HCT116 (cell line): ENCODE data around the gene SHROOM1. TPM values are rescaled to one million over a fixed set of nuclear protein-coding genes. Genes with fewer than 3 reads are reported as not detected.

Experiments
- ATAC-seq: fragments of 200-7000 bp; cut with Tn5 transposase; 2 replicates; pipeline ENCODE4 v1.9.1; 2020; ENCODE audit warnings: mild to moderate bottlenecking, moderate library complexity
- Bru-seq: library from RNA; stranded (reverse); fragments of 400-500 nt; gene quantifications from one replicate; lab custom pipeline; 2021; lab: Mats Ljungman, UMichigan
- BruChase-seq, 2 experiments: library from RNA; stranded (reverse); fragments of 400-500 nt; gene quantifications; one replicate each; lab custom pipeline; 2021; lab: Mats Ljungman, UMichigan
- BruUV-seq: library from RNA; stranded (reverse); fragments of 400-500 nt; replicated peaks from 2 replicates; lab custom pipeline; 2021; lab: Mats Ljungman, UMichigan
- CTCF ChIA-PET: fragments of 300-600 bp; sonication (Branson Sonifier 250); formaldehyde crosslinking; loops from one replicate; lab custom pipeline; 2021; ENCODE audit warnings: antibody characterized with exemption; lab: Charles Lee
- POLR2A ChIA-PET: fragments of 300-600, 350-600 bp; sonication (Branson Sonifier 250); formaldehyde crosslinking; loops from one replicate; lab custom pipeline; 2021; ENCODE audit warnings: antibody characterized with exemption; lab: Charles Lee
- RAD21 ChIA-PET, 2 experiments: fragments of 300-600 bp; sonication (Branson Sonifier 250); formaldehyde crosslinking; loops; one replicate each; lab custom pipeline; 2023; ENCODE audit warnings: low total read pairs in 2 of 2; ENCODE audit not compliant: uncharacterized antibody in 2 of 2, unreplicated experiment in 2 of 2, low non-redundant PET in 1 of 2; lab: Charles Lee
- DNase-seq: peaks from one replicate; pipeline ENCODE4 v3.0.0-alpha.2; 2010; ENCODE audit warnings: low read depth, low spot score
- H2AFZ ChIP-seq: fragments of 200-600 bp; shearing (Covaris generic), sonication (generic); 2 replicates; pipeline ENCODE4 v1.6.1; 2017; ENCODE audit warnings: low read depth, mixed run types, mixed read lengths, antibody characterized with exemption, low read length; ENCODE audit not compliant: poor library complexity, severe bottlenecking
- H3K27ac ChIP-seq: 2 replicates; pipeline ENCODE4 v1.5.1; 2012; ENCODE audit warnings: low read depth, low read length
- H3K27me3 ChIP-seq: fragments of 200-600 bp; sonication (generic); 2 replicates; pipeline ENCODE4 v1.6.1; 2016; ENCODE audit warnings: mixed run types, low read length, mixed read lengths; ENCODE audit not compliant: insufficient read depth
- H3K36me3 ChIP-seq, 2 experiments: fragments of 200-500 bp in 1 of 2; fragments of 200-600 bp in 1 of 2; sonication (Bioruptor generic) in 1 of 2; sonication (generic) in 1 of 2; 2 replicates each; pipeline versions ENCODE4 v1.5.1 to v1.6.1; 2014 to 2016; ENCODE audit warnings: low read length in 2 of 2, inconsistent platforms in 1 of 2, mixed read lengths in 1 of 2, mixed run types in 1 of 2; ENCODE audit not compliant: insufficient read depth in 2 of 2, control insufficient read depth in 1 of 2
- H3K4me1 ChIP-seq, 2 experiments: fragments of 200-600 bp in 1 of 2; sonication (generic) in 1 of 2; 2 replicates each; pipeline versions ENCODE4 v1.5.1 to v1.6.1; 2012 to 2017; ENCODE audit warnings: low read length in 2 of 2, inconsistent platforms in 1 of 2, mild to moderate bottlenecking in 1 of 2, mixed read lengths in 1 of 2, mixed run types in 1 of 2, moderate library complexity in 1 of 2; ENCODE audit not compliant: insufficient read depth in 2 of 2, control insufficient read depth in 1 of 2
- H3K4me2 ChIP-seq: fragments of 200-600 bp; sonication (generic); 2 replicates; pipeline ENCODE4 v1.6.1; 2017; ENCODE audit warnings: mixed run types, low read length, mixed read lengths
- H3K4me3 ChIP-seq, 2 experiments: fragments of 200-600 bp in 1 of 2; sonication (generic) in 1 of 2; replicated peaks in 1 of 2; 2 replicates each; pipeline ENCODE4 v1.5.1; 2011 to 2016; ENCODE audit warnings: low read length in 2 of 2, control low read depth in 1 of 2, low read depth in 1 of 2, mild to moderate bottlenecking in 1 of 2, mixed read lengths in 1 of 2, mixed run types in 1 of 2
- H3K79me2 ChIP-seq: fragments of 200-600 bp; sonication (generic); 2 replicates; pipeline ENCODE4 v1.6.1; 2017; ENCODE audit warnings: mild to moderate bottlenecking, mixed run types, low read length, moderate library complexity, mixed read lengths; ENCODE audit not compliant: insufficient read depth
- H3K9ac ChIP-seq: fragments of 200-600 bp; sonication (generic); 2 replicates; pipeline ENCODE4 v1.6.1; 2016; ENCODE audit warnings: low read length, mixed read lengths
- H3K9me2 ChIP-seq: fragments of 200-600 bp; sonication (generic), shearing (Covaris generic); 2 replicates; pipeline ENCODE4 v1.6.1; 2017; ENCODE audit warnings: mixed run types, mild to moderate bottlenecking, moderate library complexity; ENCODE audit not compliant: insufficient read depth
- H3K9me3 ChIP-seq, 2 experiments: fragments of 200-500 bp in 1 of 2; fragments of 200-600 bp in 1 of 2; sonication (Bioruptor generic) in 1 of 2; sonication (generic) in 1 of 2; 2 replicates each; pipeline ENCODE4 v1.6.1; 2014 to 2017; ENCODE audit warnings: low read length in 2 of 2, mixed read lengths in 2 of 2, inconsistent platforms in 1 of 2, low read depth in 1 of 2, mild to moderate bottlenecking in 1 of 2, mixed run types in 1 of 2, moderate library complexity in 1 of 2; ENCODE audit not compliant: control insufficient read depth in 1 of 2, insufficient read depth in 1 of 2
- H4K20me1 ChIP-seq: fragments of 200-600 bp; sonication (generic), shearing (Covaris generic); 2 replicates; pipeline ENCODE4 v1.6.1; 2017; ENCODE audit warnings: mixed run types, mild to moderate bottlenecking, moderate library complexity; ENCODE audit not compliant: insufficient read depth
- CBX3 ChIP-seq: IDR thresholded peaks from 2 replicates; pipeline ENCODE4 v1.6.1; 2012; ENCODE audit warnings: low read depth
- CEBPB ChIP-seq: IDR thresholded peaks from 2 replicates; pipeline ENCODE4 v1.6.1; 2012; ENCODE audit warnings: low read depth
- CTCF ChIP-seq, 3 experiments: fragments of 200-600 bp in 1 of 3; sonication (generic) in 1 of 3; IDR thresholded peaks in 2 of 3; conservative IDR thresholded peaks in 1 of 3; 2 replicates each; pipeline ENCODE4 v1.5.1; 2012 to 2017; ENCODE audit warnings: low read depth in 2 of 3, low read length in 2 of 3, antibody characterized with exemption in 1 of 3, borderline replicate concordance in 1 of 3, control low read depth in 1 of 3, mild to moderate bottlenecking in 1 of 3, mixed read lengths in 1 of 3, mixed run types in 1 of 3, moderate library complexity in 1 of 3; ENCODE audit not compliant: insufficient read depth in 1 of 3
- EGR1 ChIP-seq: IDR thresholded peaks from 2 replicates; pipeline ENCODE4 v1.6.1; 2012; ENCODE audit warnings: low read depth
- FOSL1 ChIP-seq: IDR thresholded peaks from 2 replicates; pipeline ENCODE4 v1.6.1; 2012; ENCODE audit warnings: low read depth
- JUND ChIP-seq: IDR thresholded peaks from 2 replicates; pipeline ENCODE4 v1.6.1; 2012
- POLR2A ChIP-seq: IDR thresholded peaks from 2 replicates; pipeline ENCODE4 v1.7.0; 2011; ENCODE audit warnings: borderline replicate concordance; ENCODE audit not compliant: insufficient read depth, insufficient read length; ENCODE audit errors: extremely low read depth
- POLR2AphosphoS5 ChIP-seq: IDR thresholded peaks from 2 replicates; pipeline ENCODE4 v1.6.1; 2011; ENCODE audit warnings: mild to moderate bottlenecking, low read depth, low read length, moderate library complexity
- RAD21 ChIP-seq: IDR thresholded peaks from 2 replicates; pipeline ENCODE4 v1.6.1; 2012; ENCODE audit warnings: low read depth, mild to moderate bottlenecking
- REST ChIP-seq: IDR thresholded peaks from 2 replicates; pipeline ENCODE4 v1.6.1; 2012; ENCODE audit warnings: low read depth
- SIN3A ChIP-seq: IDR thresholded peaks from 2 replicates; pipeline ENCODE4 v1.6.1; 2012; ENCODE audit warnings: low read depth
- SP1 ChIP-seq: IDR thresholded peaks from 2 replicates; pipeline ENCODE4 v1.6.1; 2012; ENCODE audit warnings: low read depth
- SRF ChIP-seq: IDR thresholded peaks from 2 replicates; pipeline ENCODE4 v1.6.1; 2012; ENCODE audit warnings: low read depth
- TCF7L2 ChIP-seq: IDR thresholded peaks from 2 replicates; pipeline ENCODE4 v1.7.0; 2011; ENCODE audit warnings: borderline replicate concordance, inconsistent platforms; ENCODE audit not compliant: insufficient read depth, insufficient read length; ENCODE audit errors: extremely low read depth
- ZFX ChIP-seq: fragments of 450-650 bp; IDR thresholded peaks from 2 replicates; pipeline ENCODE4 v1.6.1; 2017
- ZNF274 ChIP-seq: fragments of 200-500 bp; sonication (Bioruptor generic); IDR thresholded peaks from 2 replicates; pipeline ENCODE4 v1.6.1; 2014; ENCODE audit warnings: mild to moderate bottlenecking, low read depth, low read length, inconsistent platforms
- intact Hi-C: fragments of 100-400 bp; cut with micrococcal nuclease; formaldehyde crosslinking; loops from 2 replicates; pipeline ENCODE4 v1.10.0; 2022
- long read RNA-seq: library from polyadenylated mRNA; unstranded; transcript quantifications from one replicate; pipeline ENCODE4 v2.0.0, GENCODE V29; 2021; ENCODE audit not compliant: unreplicated experiment
- polyA plus RNA-seq: library from polyadenylated mRNA; unstranded; fragments of >200 nt; gene quantifications from 2 replicates; pipeline ENCODE4 v1.2.1, GENCODE V29; 2012; ENCODE audit warnings: missing spikeins
- total RNA-seq: library from RNA; stranded (reverse); gene quantifications from one replicate; pipeline ENCODE4 v1.2.1, GENCODE V29; 2021; ENCODE audit not compliant: unreplicated experiment
- TF ChIP-seq, protein P1 (sequence below): IDR thresholded peaks from 2 replicates; pipeline ENCODE4 v1.6.1; 2011; ENCODE audit warnings: mild to moderate bottlenecking, low read length, moderate library complexity; ENCODE audit not compliant: insufficient replicate concordance; ENCODE audit errors: extremely low read depth
- TF ChIP-seq, protein P2 (sequence below): IDR thresholded peaks from 2 replicates; pipeline ENCODE4 v1.6.1; 2012

SHROOM1 gene
- total RNA-seq (9.5 TPM), Bru-seq, nascent RNA (percentile 55 among the genes with signal in this experiment), BruChase-seq, experiment 1, labeled RNA remaining after a 6-hour chase (percentile 55 among the genes with signal in this experiment), BruChase-seq, experiment 2, labeled RNA remaining after a 2-hour chase (percentile 63 among the genes with signal in this experiment)
- polyA plus RNA-seq, result 5.0 and 5.6 TPM in 2 replicates
- long read RNA-seq, partial matches to known transcripts, result 16 of 30 reads
- long read RNA-seq, other reads (novel, unspliced or antisense), result 14 of 30 reads

- POLR2A ChIA-PET, result interaction anchor here (1.7 kb wide), 1 partner anchor 35 kb away, joined by 5 read pairs; the partner anchor contains the start of genes GDF9 and UQCRQ
- DNase-seq (peak; percentile 44), ATAC-seq (peak; percentile 86)
- H4K20me1 ChIP-seq, result no peaks in the 10 kb centered on the region
- peak within 1 kb of the TSS; percentile 75 for H3K27ac ChIP-seq
- CTCF ChIA-PET, result interaction anchor here (1.3 to 3.9 kb wide), 3 partner anchors 10 to 34 kb away, joined by 3 to 31 read pairs (median 5); no protein-coding TSS in a partner anchor
- H3K9me3 ChIP-seq, result no peaks in the 10 kb centered on the region
- H3K9ac ChIP-seq, result peak within 1 kb of the TSS; percentile 79
- no peaks in the 10 kb centered on the region for H3K36me3 ChIP-seq
- no peaks in the 10 kb centered on the region for H3K9me2 ChIP-seq
- peaks cover 6% of the 10 kb centered on the region; the same call in 1 of the 2 replicates for H3K79me2 ChIP-seq
- RAD21 ChIA-PET, result interaction anchor here in 1 of 2 experiments (0.7 kb wide), 1 partner anchor 27 kb away, joined by 4 read pairs; no protein-coding TSS in a partner anchor
- H3K4me1 ChIP-seq, result peaks cover 12 to 19% of the 10 kb centered on the region in 2 experiments; a peak in 3 of 4 replicates
- H3K4me3 ChIP-seq, result peak within 1 kb of the TSS; percentile 65 to 73
- intact Hi-C loops, result loop anchor here (1.0 kb wide), 1 partner anchor 53 kb away; no protein-coding TSS in a partner anchor
- H2AFZ ChIP-seq, result no peak within 1 kb of the TSS
- H3K27me3 ChIP-seq, result no peaks in the 10 kb centered on the region
- BruUV-seq, result no TSS peak
- H3K4me2 ChIP-seq, result peak within 1 kb of the TSS; percentile 93
- TF ChIP-seq POLR2A, result peak; percentile 41
- 0 out of 2 replicates have a peak, but pooled peaks have one; percentile 44 for TF ChIP-seq SIN3A
- TF ChIP-seq, protein P1, sequence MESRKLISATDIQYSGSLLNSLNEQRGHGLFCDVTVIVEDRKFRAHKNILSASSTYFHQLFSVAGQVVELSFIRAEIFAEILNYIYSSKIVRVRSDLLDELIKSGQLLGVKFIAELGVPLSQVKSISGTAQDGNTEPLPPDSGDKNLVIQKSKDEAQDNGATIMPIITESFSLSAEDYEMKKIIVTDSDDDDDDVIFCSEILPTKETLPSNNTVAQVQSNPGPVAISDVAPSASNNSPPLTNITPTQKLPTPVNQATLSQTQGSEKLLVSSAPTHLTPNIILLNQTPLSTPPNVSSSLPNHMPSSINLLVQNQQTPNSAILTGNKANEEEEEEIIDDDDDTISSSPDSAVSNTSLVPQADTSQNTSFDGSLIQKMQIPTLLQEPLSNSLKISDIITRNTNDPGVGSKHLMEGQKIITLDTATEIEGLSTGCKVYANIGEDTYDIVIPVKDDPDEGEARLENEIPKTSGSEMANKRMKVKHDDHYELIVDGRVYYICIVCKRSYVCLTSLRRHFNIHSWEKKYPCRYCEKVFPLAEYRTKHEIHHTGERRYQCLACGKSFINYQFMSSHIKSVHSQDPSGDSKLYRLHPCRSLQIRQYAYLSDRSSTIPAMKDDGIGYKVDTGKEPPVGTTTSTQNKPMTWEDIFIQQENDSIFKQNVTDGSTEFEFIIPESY, result peak; percentile 9
- peak; percentile 93 for TF ChIP-seq ZFX
- no peak for TF ChIP-seq REST
- TF ChIP-seq SRF, result no peak
- TF ChIP-seq CTCF (IDR thresholded peaks at IDR 0.05 in 2 of 3, conservative IDR thresholded peaks at IDR 0.05 in 1 of 3; ENCODE audit: borderline replicate concordance in 1 of 3, insufficient read depth in 1 of 3, low read depth in 2 of 3, low read length in 2 of 3), result no peak
- TF ChIP-seq POLR2AphosphoS5, result peak; percentile 75
- TF ChIP-seq RAD21, result no peak; the same call in 1 of the 2 replicates
- no peak for TF ChIP-seq FOSL1
- peak; percentile 91 for TF ChIP-seq TCF7L2
- TF ChIP-seq SP1, result no peak
- TF ChIP-seq, protein P2, sequence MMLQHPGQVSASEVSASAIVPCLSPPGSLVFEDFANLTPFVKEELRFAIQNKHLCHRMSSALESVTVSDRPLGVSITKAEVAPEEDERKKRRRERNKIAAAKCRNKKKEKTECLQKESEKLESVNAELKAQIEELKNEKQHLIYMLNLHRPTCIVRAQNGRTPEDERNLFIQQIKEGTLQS, result no peak
- TF ChIP-seq EGR1, result peak; percentile 98
- TF ChIP-seq CBX3, result no peak
- no peak for TF ChIP-seq JUND
- TF ChIP-seq ZNF274, result no peak
- TF ChIP-seq CEBPB, result no peak
Measured at GRCh38 chr5:132830436-132831094, at the start of gene SHROOM1. Gene SHROOM1, minus strand, starts transcription at chr5:132830647. Its CDS starts 4,507 bp downstream, at chr5:132826140.
